Large intestine (tissue), 3 donors: ENCODE measurements around the gene CCER1. TPM values are rescaled to one million over a fixed set of nuclear protein-coding genes. Genes with fewer than 3 reads are reported as not detected.
A peak's percentile ranks its signal among the peaks of the same experiment; 100 is the strongest.

Source experiments
- DNase-seq, 2 donors: peaks; one replicate each; pipeline versions ENCODE4 v3.0.0 to v3.0.0-alpha.2; 2013
- H3K27ac ChIP-seq: one replicate; pipeline ENCODE4 v1.5.1; 2013; ENCODE audit warnings: low read length
- H3K27me3 ChIP-seq: 2 replicates; pipeline ENCODE4 v1.6.1; 2013; ENCODE audit warnings: low read length; ENCODE audit not compliant: control insufficient read depth, insufficient read depth
- H3K36me3 ChIP-seq: 2 replicates; pipeline ENCODE4 v1.6.1; 2013; ENCODE audit warnings: low read length; ENCODE audit not compliant: control insufficient read depth, insufficient read depth
- H3K4me1 ChIP-seq: one replicate; pipeline ENCODE4 v1.6.1; 2013; ENCODE audit warnings: low read length; ENCODE audit not compliant: control insufficient read depth, insufficient read depth
- H3K4me3 ChIP-seq: one replicate; pipeline ENCODE4 v1.5.1; 2013; ENCODE audit warnings: low read length
- H3K9me3 ChIP-seq: one replicate; pipeline ENCODE4 v1.6.1; 2013; ENCODE audit warnings: mild to moderate bottlenecking, low read depth, low read length, moderate library complexity; ENCODE audit not compliant: control insufficient read depth
- WGBS: methylation state at CpG from one replicate; pipeline ENCODE4 v1.1.5; 2013; ENCODE audit warnings: low lambda C conversion rate; ENCODE audit not compliant: insufficient coverage; 5-methylcytosine and 5-hydroxymethylcytosine counted together
- polyA plus RNA-seq: library from polyadenylated mRNA; unstranded; fragments of 120-200 nt; gene quantifications from one replicate; pipeline ENCODE4 v1.2.1, GENCODE V29; 2013

Gene CCER1
- polyA plus RNA-seq, 1 donor: not detected

DNA sequence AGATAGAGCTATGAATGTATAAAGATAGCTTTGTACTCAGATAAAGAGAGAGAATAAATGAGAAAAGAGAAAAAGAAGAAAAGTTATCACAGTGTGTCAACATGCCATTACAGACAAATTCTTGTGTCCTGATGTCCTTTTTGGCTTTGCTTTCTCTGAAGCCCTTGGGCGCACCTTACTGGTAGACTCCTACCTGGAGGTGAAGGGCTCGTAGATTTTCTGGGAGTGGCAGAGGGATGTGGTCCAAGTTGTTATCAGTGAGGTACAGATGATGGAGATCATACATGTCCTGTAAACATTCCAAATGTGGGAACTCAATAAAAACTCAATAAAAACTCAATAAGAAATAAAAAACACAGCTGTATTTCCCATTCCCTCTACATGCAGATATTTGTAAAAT lies 14.9 kb upstream of the CCER1 start:
- Histone ChIP-seq H3K9me3 (no peaks in the 10 kb centered on the region), H3K4me3 (no peak overlapping the region), H3K36me3 (no peaks in the 10 kb centered on the region), H3K27ac (no peak overlapping the region), H3K4me1 (no peaks in the 10 kb centered on the region), H3K27me3 (no peaks in the 10 kb centered on the region)
- DNase-seq: no peak
- WGBS: no CpG with 5 or more reads among the region's 2 CpGs

GRCh38 chr12:90969346-90969745 lies 14.4 kb upstream of the CCER1 start:
- WGBS: no CpG with 5 or more reads among the region's 1 CpG
- Histone ChIP-seq H3K36me3 (no peaks in the 10 kb centered on the region), H3K4me3 (no peak overlapping the region), H3K27ac (no peak overlapping the region), H3K4me1 (no peaks in the 10 kb centered on the region), H3K27me3 (no peaks in the 10 kb centered on the region), H3K9me3 (no peaks in the 10 kb centered on the region)
- DNase-seq: no peak

GRCh38 chr12:90965204-90965603 lies 10.2 kb upstream of the CCER1 start:
- Histone ChIP-seq H3K27me3 (no peaks in the 10 kb centered on the region), H3K4me1 (no peaks in the 10 kb centered on the region)
- WGBS: 100% methylated on average over 1 of the region's 2 CpGs

GRCh38 chr12:90964616-90965015 lies 9.6 kb upstream of the CCER1 start:
- no peak for DNase-seq
- no peak overlapping the region for H3K27ac ChIP-seq
- no peak overlapping the region for H3K4me3 ChIP-seq
- 20% methylated on average over 1 of the region's 2 CpGs for WGBS
- H3K4me1 ChIP-seq: no peaks in the 10 kb centered on the region
- no peaks in the 10 kb centered on the region for H3K9me3 ChIP-seq
- H3K36me3 ChIP-seq: no peaks in the 10 kb centered on the region
- no peaks in the 10 kb centered on the region for H3K27me3 ChIP-seq

More at GRCh38 chr12:90965204-90965603, 10.2 kb upstream of the CCER1 start:
- no peak overlapping the region for H3K4me3 ChIP-seq
- H3K9me3 ChIP-seq: no peaks in the 10 kb centered on the region
- no peaks in the 10 kb centered on the region for H3K36me3 ChIP-seq
- H3K27ac ChIP-seq: no peak overlapping the region
- no peak for DNase-seq

DNA sequence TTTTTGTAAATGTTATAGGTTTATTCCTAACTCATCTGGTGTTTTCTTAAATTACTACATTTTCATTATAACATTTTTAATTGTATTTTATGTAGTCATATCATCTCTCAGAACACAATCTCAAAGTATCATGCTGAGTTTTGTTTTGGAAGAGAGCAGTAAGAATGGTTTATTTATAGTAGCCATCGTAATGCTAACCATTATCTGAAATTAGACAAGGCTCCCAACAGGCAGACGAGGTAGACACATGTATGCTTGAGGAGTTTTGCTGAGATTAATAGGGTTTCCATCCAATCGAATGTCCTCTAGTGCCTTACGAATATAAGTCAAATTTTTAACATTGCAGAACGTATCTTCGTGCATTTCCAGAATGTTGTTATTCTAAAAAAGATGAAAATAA lies 9.0 kb upstream of the CCER1 start:
- H3K4me1 ChIP-seq: no peaks in the 10 kb centered on the region
- no peaks in the 10 kb centered on the region for H3K36me3 ChIP-seq
- no peak overlapping the region for H3K4me3 ChIP-seq

GRCh38 chr12:90961154-90961553 lies 6.2 kb upstream of the CCER1 start:
- no peak overlapping the region for H3K27ac ChIP-seq
- no peak for DNase-seq
- no peaks in the 10 kb centered on the region for H3K36me3 ChIP-seq
- no peaks in the 10 kb centered on the region for H3K9me3 ChIP-seq
- no peaks in the 10 kb centered on the region for H3K27me3 ChIP-seq
- no peak overlapping the region for H3K4me3 ChIP-seq
- WGBS: 100% methylated on average over 2 of the region's 4 CpGs
- no peaks in the 10 kb centered on the region for H3K4me1 ChIP-seq

More for the DNA sequence above, 9.0 kb upstream of the CCER1 start:
- Histone ChIP-seq H3K27ac (no peak overlapping the region), H3K9me3 (no peaks in the 10 kb centered on the region), H3K27me3 (no peaks in the 10 kb centered on the region)
- no peak for DNase-seq
- WGBS: 96% methylated on average over 4 of the region's 6 CpGs

- Histone ChIP-seq H3K27ac (no peak overlapping the region), H3K27me3 (no peaks in the 10 kb centered on the region), H3K4me3 (no peak overlapping the region), H3K4me1 (no peaks in the 10 kb centered on the region), H3K36me3 (no peaks in the 10 kb centered on the region), H3K9me3 (peaks cover 6% of the 10 kb centered on the region)
- WGBS: 0% methylated on average over 2 of the region's 4 CpGs
- peak; percentile 25 to 35 for DNase-seq
Observed at GRCh38 chr12:90959538-90960139, 4.7 kb upstream of the CCER1 start.

GRCh38 chr12:90959032-90959431 lies 4.1 kb upstream of the CCER1 start:
- Histone ChIP-seq H3K36me3 (no peaks in the 10 kb centered on the region), H3K4me3 (no peak overlapping the region), H3K27me3 (no peaks in the 10 kb centered on the region), H3K4me1 (no peaks in the 10 kb centered on the region), H3K9me3 (peaks cover 12% of the 10 kb centered on the region), H3K27ac (no peak overlapping the region)
- WGBS: 85% methylated on average over 4 of the region's 4 CpGs
- DNase-seq: no peak

- no peak overlapping the region for H3K4me3 ChIP-seq
- no peaks in the 10 kb centered on the region for H3K27me3 ChIP-seq
- H3K27ac ChIP-seq: no peak overlapping the region
- H3K4me1 ChIP-seq: no peaks in the 10 kb centered on the region
- no peak for DNase-seq
- no CpG with 5 or more reads among the region's 3 CpGs for WGBS
- H3K36me3 ChIP-seq: no peaks in the 10 kb centered on the region
- H3K9me3 ChIP-seq: peaks cover 18% of the 10 kb centered on the region
Observed at GRCh38 chr12:90958347-90958746, 3.4 kb upstream of the CCER1 start.

GRCh38 chr12:90954428-90954827 lies 548 bp downstream of the CCER1 start:
- H3K4me3 ChIP-seq: no peak overlapping the region
- H3K36me3 ChIP-seq: no peaks in the 10 kb centered on the region
- no peak overlapping the region for H3K27ac ChIP-seq
- H3K4me1 ChIP-seq: no peaks in the 10 kb centered on the region
- WGBS: 95% methylated on average over 3 of the region's 25 CpGs
- H3K27me3 ChIP-seq: no peaks in the 10 kb centered on the region
- H3K9me3 ChIP-seq: peaks cover 18% of the 10 kb centered on the region
- no peak for DNase-seq

GRCh38 chr12:90953956-90954421 lies 987 bp downstream of the CCER1 start:
- WGBS: no CpG with 5 or more reads among the region's 32 CpGs
- H3K36me3 ChIP-seq: no peaks in the 10 kb centered on the region
- no peak for DNase-seq
- no peak overlapping the region for H3K27ac ChIP-seq
- no peak overlapping the region for H3K4me3 ChIP-seq
- no peaks in the 10 kb centered on the region for H3K27me3 ChIP-seq
- peaks cover 18% of the 10 kb centered on the region for H3K9me3 ChIP-seq
- H3K4me1 ChIP-seq: no peaks in the 10 kb centered on the region
